HG03196 (cell line): ENCODE data around the gene TOP2A.
"Not testable (repeated sequence)": the region's sequence is repeated elsewhere in the genome, so short reads cannot be mapped to it uniquely, and the experiment has no call there.

Source experiments
- ATAC-seq: cut with Tn5 transposase; IDR thresholded peaks from one replicate; pipeline ENCODE4 v1.9.1; 2021; ENCODE audit not compliant: unreplicated experiment

TOP2A gene

GRCh38 chr17:40432864-40433528 lies 15.3 kb upstream of the TOP2A start:
- ATAC-seq, result no peak

GRCh38 chr17:40431231-40431602 lies 13.5 kb upstream of the TOP2A start:
- no peak for ATAC-seq

- no peak for ATAC-seq
Measured at GRCh38 chr17:40430272-40431230, 12.9 kb upstream of the TOP2A start.

GRCh38 chr17:40427002-40427491 lies 9.4 kb upstream of the TOP2A start:
- no peak for ATAC-seq

- ATAC-seq, result no peak
Measured at GRCh38 chr17:40425741-40426140, 8.0 kb upstream of the TOP2A start.

- no peak for ATAC-seq
Measured at GRCh38 chr17:40422990-40423633, 5.4 kb upstream of the TOP2A start.

DNA sequence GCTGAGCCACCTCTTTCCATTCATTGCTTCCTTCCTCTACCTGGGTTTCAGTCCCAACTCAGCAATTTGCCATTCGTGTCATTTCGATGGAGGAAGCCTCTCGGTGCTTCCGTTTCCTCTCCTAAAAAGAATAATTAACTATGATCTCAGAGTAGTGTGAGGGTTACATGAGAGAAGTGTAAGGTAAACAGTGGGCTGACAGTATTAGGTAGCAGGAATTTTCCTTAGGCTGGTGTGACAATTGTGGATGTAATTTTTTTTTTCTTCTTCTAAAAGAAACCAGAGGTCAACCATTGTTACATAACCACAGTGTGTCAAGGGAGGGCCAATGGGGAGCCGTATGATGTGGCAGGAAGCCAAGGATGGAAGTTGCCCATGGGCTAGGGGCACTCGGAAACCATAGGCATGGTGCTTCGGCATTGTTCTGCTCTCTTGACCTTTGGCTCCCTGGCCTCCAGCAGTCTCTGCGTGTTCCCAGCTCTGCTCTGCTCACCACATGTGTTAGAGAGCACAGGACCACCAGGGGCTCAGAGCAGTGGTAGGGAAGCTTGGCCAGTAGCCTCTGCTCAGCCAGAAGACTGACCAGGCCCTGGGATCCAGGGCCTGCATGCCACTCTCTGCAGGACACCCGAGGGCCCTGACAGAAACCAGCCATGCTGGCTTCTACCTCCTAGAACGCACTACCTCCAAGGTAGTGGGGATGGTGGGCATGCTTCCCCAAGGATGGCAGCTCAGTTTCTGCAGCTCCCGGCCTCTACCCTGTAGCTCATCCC lies 2.0 kb upstream of the TOP2A start:
- no peak for ATAC-seq

DNA sequence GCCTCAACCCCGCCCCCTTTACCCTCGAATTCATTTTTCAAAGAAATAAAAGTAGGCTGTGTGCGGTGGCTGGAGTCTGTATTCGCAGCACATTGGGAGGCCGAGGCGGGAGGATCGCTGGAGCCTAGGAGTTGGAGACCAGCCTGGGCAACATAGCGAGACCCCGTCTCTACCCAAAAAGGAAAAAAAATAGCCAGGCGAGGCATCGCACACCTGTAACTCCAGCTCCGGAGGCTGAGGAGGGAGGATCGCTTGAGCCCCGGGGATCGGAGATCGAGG lies 671 bp upstream of the TOP2A start:
- no peak for ATAC-seq

- peak; percentile 22 for ATAC-seq
Measured at GRCh38 chr17:40417258-40417608, 463 bp downstream of the TOP2A start.

GRCh38 chr17:40416671-40417070 lies 1.0 kb downstream of the TOP2A start:
- ATAC-seq, result no peak

DNA sequence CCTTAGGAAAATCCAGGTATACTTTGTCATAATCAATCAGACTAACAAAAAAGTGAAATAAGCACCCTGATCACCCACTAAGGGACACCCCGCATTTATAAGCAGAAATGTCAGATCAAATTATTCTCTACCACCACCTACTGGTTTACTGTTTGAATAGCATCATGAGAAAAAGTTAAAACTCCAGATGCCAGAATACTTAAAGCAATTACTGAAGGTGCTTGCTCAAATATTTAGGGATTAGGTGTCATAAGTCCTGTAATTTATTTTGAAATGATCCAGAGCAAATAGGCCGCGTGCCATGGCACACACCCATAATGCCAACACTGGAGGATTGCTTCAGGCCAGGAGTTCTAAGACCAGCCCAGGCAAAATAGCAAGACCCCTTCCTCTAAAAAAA lies 2.3 kb downstream of the TOP2A start:
- no peak for ATAC-seq

DNA sequence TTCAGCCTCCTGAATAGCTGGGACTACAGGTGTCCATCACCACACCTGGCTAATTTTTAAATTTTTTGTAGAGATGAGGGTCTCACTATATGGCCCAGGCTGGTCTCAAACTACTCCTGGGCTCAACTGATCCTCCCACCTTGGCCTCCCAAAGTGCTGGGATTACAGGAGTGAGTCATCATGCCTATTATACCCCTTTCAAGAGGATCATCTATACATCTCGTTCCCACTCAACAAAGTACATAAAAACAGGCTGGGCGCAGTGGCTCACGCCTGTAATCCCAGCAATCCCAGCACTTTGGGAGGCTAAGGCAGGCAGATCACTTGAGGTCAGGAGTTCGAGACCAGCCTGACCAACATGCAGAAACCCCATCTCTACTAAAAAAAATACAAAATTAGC lies 3.4 kb downstream of the TOP2A start:
- not testable (repeated sequence) for ATAC-seq

- no peak for ATAC-seq
Measured at GRCh38 chr17:40412880-40413279, 4.8 kb downstream of the TOP2A start.

DNA sequence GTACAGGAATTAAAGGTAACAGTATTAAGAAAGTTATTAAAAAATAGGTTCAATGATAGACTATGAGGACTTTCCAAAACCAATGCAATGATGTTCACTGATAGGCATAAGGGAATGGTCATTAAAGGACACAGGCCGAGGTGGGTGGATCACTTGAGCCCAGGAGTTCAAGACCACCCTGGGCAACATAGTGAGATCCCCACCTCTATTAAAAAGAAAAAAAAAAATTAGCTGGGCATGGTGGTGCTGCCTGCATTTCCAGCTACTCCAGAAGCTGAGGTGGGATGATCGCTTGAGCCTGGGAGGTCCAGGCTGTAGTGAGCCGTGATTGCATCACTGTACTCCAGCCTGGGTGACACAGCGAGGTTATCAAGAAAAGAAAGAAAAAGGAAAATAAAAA lies 5.9 kb downstream of the TOP2A start:
- ATAC-seq, result no peak

DNA sequence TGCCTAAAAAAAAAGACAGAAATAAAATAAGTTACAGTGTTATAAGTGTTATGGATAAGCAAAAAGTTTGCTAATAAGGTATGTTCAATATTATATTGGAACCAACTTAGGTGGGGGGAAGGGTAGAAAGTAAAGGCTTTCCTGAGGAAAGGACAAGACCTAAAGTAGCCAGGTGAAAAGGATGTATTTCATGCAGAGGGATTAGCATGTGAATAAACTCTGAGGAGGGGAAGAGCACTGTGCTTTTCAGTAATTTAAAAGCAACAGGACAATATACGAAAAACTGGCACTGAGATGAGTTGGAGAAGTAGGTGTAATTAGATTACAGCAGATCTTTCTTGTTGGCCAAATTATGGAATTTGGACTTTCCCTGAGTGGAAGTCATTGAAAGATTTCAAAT lies 7.6 kb downstream of the TOP2A start:
- ATAC-seq, result no peak

DNA sequence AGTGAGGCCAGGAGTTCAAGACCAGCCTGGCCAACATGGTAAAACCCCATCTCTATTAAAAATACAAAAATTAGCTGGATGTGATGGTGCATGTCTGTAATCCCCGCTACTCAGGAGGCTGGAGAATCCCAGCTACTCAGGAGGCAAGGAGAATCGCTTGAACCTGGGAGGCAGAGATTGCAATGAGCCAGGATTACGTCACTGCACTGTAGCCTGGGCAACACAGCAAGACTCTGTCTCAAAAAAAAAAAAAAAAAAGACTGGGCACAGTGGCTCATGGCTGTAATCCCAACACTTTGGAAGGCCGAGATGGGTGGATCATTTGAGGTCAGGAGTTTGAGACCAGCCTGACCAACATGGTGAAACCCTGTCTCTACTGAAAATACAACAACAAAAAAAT lies 8.2 kb downstream of the TOP2A start:
- not testable (repeated sequence) for ATAC-seq

DNA sequence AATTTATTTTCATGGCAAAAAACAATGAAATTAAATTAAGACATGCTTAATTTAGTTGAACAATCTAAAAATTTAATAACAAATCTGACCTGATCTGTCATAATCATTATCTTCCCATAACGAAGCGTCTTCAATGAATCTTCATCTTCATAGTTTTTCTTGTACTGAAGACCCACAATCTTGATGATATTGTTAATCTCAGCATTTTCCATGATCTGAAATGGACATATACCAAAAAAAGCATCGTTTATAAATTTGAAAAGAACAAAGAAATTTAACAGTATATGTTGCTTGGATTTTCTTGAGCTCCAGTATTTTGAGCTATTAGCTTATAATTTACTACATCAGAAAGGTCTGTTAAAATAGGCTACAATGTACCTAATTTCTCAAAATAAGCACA lies 10.2 kb downstream of the TOP2A start:
- no peak for ATAC-seq

- no peak for ATAC-seq
Measured at GRCh38 chr17:40404003-40404402, 13.7 kb downstream of the TOP2A start.

- no peak for ATAC-seq
Measured at GRCh38 chr17:40402668-40403067, 15.0 kb downstream of the TOP2A start.

- ATAC-seq, result no peak
Measured at GRCh38 chr17:40399185-40399584, 18.5 kb downstream of the TOP2A start.

GRCh38 chr17:40386555-40386954 lies 31.1 kb downstream of the TOP2A start:
- not testable (repeated sequence) for ATAC-seq
